LoVo (cell line): Measurements from ENCODE around the gene TTC24.
"Not testable (repeated sequence)": the region's sequence is repeated elsewhere in the genome, so short reads cannot be mapped to it uniquely, and the experiment has no call there.

Experiments
- DNase-seq: peaks from one replicate; pipeline ENCODE4 v3.0.0-alpha.2; 2016; ENCODE audit warnings: low spot score

Gene TTC24

DNA sequence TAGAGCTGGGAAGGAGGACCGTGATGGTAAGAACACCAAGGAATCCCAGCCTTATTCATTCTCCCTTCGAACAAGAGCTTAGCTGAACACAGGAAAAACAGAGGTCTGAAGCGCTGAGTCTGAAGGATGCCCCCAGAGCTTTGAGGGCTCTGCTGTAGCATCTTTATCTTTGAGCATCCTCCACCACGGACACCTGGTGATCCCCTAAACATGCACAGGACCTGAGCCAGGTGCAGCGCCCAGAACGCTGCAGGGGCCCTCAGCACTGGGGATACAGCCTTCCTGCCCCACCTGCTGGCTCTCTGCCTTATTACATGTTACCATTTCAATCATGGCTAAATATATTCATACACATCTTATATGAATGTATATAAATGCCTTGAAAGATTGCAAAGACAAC, 29.5 kb downstream of the TTC24 start:
- peak; percentile 31 for DNase-seq

DNA sequence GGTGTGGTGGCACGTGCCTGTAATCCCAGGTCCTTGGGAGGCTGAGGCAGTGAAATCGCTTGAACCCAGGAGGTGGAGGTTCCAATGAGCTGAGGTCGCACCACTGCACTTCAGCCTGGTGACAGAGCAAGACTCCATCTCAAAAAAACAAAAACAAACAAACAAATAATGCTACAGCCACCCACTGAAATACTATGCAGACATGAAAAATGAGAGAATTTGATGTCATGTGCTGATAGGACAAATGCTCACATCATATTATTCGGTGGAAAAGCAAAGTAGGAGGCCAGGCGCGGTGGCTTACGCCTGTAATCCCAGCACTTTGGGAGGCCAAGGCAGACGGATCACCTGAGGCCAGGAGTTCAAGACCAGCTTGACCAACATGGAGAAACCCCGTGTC, 30.5 kb downstream of the TTC24 start:
- DNase-seq = not testable (repeated sequence)

DNA sequence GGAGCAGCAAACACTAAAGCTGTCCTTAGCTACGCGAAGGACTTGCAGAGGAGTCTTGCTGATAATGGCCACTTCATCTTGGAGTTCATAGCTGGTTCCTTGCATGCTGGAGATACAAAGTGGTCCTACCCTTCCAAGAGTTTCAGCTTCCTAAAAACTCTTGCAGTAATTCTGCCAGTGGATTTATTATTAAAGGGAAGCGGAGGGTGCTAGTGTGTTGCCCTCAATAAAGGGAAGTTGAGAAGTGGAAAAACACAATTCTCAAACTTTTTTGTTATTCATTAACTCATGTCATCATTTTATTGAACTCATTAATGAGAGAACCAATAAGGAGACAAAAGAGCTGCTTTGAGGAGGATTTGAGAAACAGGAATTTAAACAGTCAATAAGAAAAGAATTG, 33.1 kb downstream of the TTC24 start:
- no peak for DNase-seq

DNA sequence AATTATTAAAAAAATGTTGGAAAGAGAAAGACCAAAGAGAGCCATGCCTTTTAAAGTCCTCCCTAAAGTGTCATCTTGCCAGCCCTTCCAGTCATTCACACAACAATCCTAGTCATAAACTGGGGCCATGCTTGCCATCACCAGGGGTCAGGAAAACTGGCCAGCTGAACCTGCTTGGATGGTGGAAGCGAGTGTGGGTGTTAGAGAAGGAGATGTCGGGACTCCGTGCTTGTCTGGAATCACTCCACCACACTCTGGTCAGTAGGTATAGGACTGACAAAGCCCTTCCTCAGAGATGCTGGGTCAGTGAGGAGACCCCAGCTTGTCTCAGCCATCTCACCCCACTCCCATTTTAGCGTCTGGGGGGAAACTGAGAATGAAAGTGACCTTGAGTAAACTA, 36.4 kb downstream of the TTC24 start:
- no peak for DNase-seq

DNA sequence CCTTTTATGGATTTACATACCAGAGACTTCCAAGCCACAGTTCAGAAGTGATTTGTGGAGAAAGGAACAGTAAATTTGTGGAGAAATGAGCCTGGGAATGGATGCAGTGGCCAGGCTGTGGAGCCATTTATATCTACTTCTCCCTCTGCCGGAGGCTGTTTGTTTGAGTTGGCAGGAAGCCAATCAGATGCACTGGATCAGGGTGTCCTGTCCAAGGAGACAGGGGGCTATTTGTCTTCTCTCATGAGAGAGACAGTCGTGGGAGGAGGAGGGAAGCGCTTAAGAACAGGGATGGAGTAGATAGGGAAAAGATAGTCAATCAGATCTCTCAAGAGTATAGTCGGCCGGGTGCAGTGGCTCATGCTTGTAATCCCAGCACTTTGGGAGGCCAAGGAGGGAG, 36.9 kb downstream of the TTC24 start:
- no peak for DNase-seq

DNA sequence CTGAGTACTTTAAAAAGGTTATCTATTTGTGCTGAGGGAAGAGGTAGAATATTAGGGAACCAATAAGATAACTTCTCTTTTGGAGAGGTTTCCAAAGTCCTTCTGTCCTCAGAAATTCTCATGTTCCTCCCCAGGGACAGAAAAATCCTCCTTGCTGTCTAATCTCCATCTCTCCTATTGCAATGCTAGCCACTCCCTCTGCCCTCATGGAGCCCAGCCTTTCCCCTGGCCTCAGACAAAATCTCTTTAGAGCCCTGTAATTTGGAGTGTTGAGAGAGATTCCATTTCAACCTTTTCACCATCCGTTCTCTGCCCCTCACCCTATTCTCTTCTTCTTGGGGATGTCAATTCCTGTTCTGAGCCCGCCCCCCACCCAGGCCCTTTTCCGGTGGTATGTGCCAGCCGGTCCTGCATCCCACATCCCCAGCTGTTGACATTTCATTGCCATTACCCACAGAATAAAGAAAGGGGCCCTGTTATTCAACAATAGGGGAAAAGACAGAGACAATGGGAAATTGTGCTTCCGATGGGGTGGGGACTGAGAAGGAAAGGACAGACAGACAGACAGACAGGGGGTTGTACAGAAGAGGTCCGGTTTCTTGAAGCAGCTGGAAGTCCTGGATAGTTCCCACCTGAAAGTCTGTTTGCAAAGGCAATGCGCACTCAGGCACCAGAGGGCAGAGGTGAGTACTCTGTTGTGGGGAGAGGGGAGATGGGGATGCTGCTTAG, 39.5 kb downstream of the TTC24 start, which contains the start of gene HAPLN2:
Gene HAPLN2 (plus strand): TSS at position 563 of the 729 bp plus-strand sequence. CDS start 4,076 bp downstream, outside the sequence.
- DNase-seq = no peak

DNA sequence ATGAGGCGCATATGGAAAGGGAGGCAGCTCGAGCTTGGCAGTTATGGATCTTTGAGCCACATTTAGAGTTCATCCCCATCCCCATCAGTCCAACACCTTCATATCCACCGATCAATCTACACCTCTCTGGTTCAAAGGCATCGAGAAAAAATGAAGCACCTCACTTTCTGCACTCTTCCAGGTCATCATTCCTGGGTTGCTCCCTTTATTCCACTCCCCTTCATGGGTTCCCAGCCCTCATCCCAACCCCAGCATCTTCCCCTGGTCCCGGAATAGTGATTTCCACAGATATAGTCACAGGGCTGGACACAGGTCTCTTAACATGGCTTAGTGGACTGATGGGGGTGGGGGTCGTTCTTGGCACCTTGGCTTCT, 40.0 kb downstream of the TTC24 start:
- DNase-seq = no peak

DNA sequence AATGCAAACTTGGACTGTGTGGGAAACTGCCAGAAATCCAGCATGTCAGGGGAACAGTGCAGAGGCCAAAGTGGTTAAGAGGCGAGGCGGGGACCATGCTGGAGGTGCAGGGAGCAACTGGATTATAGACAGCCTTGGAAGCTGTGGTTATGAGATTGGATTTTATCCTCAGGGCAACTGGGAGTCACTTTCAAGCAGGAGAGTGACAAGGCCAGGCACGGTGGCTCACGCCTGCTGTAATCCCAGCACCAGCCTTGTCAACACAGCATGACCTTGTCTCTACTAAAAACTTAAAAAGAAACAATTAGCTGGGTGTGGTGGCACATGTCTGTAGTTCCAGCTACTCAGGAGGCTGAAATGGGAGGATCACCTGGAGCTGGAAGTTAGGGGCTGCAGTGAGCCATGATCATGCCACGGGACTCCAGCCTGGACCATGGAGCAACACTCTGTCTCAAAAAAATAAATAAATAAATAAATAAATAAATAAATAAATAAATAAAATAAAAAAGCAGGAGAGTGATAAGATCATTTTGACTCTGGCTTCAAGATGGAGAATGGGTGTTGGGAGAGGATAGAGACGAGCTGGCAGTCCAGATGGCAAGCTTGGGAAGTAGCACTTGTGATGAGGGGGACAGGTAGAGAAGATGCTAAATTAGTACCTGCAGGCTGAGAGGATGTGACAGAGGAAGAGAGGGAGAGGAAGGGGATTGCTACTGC, 43.2 kb downstream of the TTC24 start:
- no peak for DNase-seq

DNA sequence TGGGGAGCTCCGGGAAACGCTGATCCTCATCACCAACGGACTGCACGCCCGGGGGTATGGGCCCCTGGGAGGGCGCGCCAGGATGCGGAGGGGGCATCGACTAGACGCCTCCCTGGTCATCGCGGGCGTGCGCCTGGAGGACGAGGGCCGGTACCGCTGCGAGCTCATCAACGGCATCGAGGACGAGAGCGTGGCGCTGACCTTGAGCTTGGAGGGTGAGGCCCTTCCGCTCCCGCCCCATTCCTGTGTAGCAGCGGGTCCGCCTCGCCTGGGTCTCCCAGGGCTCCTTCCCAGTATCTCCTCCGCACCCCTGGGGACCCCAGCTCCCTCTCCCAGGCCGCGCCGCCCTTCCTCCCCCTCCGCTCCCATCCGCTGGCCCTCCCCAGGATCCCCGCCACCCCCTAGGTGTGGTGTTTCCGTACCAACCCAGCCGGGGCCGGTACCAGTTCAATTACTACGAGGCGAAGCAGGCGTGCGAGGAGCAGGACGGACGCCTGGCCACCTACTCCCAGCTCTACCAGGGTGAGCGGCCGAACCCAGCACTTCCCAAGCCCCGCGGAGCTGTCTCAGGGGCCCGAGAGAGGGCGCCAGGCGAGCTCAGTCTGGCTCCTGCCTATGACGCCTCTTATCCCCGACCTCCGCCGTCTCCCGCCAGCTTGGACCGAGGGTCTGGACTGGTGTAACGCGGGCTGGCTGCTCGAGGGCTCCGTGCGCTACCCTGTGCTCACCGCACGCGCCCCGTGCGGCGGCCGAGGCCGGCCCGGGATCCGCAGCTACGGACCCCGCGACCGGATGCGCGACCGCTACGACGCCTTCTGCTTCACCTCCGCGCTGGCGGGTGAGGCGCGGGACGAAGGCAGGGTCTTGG, 44.7 kb downstream of the TTC24 start:
- no peak for DNase-seq

DNA sequence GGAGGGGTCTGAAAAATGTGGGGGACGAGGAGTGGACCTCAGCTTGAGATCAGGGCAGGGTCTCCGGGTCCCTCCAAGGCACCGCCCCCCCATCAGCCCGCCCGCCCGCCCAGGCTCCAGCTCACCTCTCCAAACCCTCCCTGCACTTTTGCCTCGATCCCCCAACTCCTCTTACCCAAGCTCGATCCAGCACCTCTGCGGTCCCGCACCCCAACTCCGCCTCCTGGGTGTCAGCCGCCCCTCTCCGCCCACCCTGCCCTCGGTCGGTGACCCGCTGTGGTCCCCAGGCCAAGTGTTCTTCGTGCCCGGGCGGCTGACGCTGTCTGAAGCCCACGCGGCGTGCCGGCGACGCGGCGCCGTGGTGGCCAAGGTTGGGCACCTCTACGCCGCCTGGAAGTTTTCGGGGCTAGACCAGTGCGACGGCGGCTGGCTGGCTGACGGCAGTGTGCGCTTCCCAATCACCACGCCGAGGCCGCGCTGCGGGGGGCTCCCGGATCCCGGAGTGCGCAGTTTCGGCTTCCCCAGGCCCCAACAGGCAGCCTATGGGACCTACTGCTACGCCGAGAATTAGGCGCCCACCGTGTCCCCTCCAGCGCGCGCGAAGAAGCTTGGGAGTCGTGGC, 45.4 kb downstream of the TTC24 start:
- no peak for DNase-seq

DNA sequence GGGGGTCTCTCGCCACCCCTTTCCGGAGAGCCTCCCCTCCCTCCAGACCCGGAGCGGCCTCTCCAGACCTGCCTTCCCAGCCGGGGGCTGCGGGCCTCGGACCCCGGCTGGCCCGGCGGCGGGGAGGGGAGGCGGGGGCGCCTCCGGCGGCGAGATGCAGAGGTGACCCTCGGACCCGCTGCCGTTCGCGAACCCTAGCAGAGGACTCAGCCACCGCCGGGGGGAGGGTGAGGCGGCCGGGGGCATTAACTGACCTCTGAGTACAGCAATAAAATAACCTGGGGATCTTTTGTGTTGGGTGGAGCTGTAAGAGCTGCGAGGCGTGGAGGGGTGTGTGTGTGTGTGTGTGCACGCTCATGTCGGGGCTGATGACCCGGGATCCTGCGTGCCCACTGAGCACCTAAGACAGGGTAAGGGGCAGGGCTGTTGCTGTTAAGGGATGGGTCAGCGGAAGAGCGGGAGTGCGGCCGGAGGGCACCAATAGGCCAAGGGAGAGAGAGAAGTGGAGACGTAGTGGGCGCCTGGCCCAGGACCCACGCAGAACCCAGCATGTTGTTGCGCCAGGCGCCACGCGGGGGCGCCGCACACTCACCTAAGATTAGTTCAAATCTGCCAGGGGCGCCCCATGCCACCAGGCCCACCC, 46.0 kb downstream of the TTC24 start:
- DNase-seq = no peak

DNA sequence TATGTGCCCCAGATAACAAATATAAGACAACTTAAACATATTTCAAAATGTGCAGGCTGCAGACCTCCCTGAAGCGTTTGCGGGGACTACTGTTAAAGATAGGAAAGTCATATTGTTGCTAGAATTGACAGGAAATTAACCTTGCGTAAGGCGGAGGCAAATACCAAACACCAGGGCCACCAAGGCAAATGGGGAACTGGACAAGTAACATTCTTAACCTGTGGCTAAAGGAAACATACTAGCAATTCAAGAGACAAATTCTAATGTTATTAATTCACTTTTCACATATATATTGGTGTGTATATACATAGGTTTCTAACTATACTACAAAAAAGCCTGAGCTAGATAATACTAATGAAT, 46.5 kb downstream of the TTC24 start:
- DNase-seq = no peak

DNA sequence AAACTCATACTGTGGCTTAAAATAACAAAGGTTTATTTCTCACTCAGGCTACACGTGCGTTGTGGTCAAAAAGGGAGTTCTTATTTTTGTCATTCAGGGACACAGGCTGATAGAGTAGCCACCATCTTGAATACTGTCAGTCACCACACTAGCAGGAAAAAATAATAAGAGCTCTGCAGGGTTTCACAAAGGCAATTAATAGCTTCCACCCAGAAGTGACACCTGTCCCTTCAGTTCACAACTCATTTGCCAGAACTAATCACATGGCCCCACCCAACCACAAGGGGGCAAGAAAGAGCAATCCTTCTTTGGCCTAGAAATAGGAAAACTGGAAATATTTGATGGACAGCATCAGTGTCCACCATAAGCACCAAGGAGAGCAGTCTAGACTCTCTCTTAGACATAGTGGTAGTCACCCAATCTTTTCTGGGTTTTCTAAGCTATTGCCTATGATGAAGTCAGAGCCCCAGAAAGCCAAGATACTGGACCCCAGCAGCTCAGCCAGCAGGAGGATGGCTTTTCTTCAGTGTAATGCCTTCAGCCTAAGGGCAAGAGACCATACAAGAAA, 47.9 kb downstream of the TTC24 start:
- DNase-seq = peak; percentile 43

DNA sequence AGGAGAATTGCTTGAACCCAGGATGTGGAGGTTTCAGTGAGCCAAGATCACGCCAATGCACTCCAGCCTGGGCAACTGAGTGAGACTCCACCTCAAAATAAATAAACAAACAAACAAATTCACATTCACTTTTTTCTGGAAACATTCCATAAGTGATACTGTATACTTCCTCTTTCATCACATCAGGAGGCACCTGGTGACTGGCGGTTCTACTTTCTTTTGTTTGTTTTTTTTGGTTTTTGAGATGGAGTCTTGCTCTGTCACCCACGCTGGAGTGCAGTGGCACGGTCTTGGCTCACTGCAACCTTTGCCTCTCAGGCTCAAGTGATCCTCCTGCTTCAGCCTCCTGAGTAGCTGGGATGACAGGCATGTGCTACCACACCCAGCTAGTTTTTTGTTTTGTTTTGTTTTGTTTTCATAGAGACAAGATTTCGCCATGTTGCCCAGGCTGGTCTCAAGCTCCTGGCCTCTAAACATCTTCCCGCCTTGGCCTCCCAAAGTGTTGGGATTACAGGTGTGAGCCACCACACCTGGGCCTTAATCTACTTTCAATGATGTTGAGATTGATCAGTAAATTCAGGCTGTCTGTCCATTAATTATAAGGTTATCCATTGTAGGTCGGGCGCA, 50.4 kb downstream of the TTC24 start:
- no peak for DNase-seq

DNA sequence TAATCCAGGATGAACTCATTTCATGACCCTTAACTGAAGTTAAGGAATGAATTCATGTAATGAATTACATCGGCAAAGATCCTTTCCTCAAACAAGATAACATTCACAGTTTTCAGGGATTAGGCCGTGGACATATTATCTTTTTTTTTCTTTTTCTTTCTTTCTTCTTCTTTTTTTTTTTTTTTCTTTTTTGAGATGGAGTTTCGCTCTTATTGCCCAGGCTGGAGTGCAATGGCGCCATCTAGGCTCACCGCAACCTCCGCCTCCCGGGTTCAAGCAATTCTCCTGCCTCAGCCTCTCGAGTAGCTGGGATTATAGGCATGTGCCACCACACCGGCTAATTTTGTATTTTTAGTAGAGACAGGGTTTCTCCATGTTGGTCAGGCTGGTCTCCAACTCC, 51.6 kb downstream of the TTC24 start:
- DNase-seq = not testable (repeated sequence)

DNA sequence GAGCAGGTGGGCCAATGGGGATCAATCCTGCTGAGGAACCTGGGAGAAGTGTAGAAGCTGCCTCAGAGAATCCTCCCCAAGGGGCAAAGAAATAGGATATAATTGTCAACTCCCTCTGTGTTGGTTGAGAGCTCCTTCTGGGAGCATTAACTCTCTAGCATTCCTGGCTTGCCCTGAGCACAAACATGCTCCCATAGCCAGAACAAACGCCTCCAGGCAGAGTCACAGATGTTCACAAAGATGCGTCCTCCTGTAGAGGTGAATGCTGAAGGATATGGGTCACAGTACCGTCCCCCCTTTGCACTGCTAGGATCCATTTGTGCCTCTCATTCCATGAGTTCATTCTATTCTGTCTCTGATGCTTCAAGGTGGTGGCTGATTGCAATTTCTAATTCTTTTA, 52.8 kb downstream of the TTC24 start:
- DNase-seq = no peak
